Heart left ventricle (tissue), 16 donors: ENCODE data around the gene TGFB1I1. TPM values are rescaled to one million over a fixed set of nuclear protein-coding genes. Genes with fewer than 3 reads are reported as not detected.

Source experiments
- ATAC-seq, 4 donors: fragments of 200-7000 bp; cut with Tn5 transposase; one replicate each; pipeline ENCODE4 v1.9.1; 2020 to 2022; ENCODE audit warnings: moderate library complexity in 4 of 4, mild to moderate bottlenecking in 3 of 4, moderate number of reproducible peaks in 1 of 4
- DNase-seq, 5 donors: peaks; one replicate each; pipeline ENCODE4 v3.0.0-alpha.2; 2020
- H3K27ac ChIP-seq, 12 donors: fragments of 200-600 bp; sonication (generic) in 4 of 12; one replicate each; pipeline versions ENCODE4 v1.5.0 to v1.8.0; 2016 to 2022; ENCODE audit warnings: mild to moderate bottlenecking in 2 of 12
- H3K27me3 ChIP-seq, 9 donors: fragments of 200-600 bp; sonication (generic) in 2 of 9; one replicate each; pipeline versions ENCODE4 v1.5.1 to v1.8.0; 2016 to 2022; ENCODE audit warnings: mild to moderate bottlenecking in 3 of 9
- H3K36me3 ChIP-seq, 9 donors: fragments of 200-600 bp; sonication (generic) in 2 of 9; one replicate each; pipeline versions ENCODE4 v1.5.0 to v1.8.0; 2018 to 2022; ENCODE audit warnings: mild to moderate bottlenecking in 2 of 9
- H3K4me1 ChIP-seq, 12 donors: fragments of 200-600 bp; sonication (generic) in 4 of 12; one replicate each; pipeline versions ENCODE4 v1.5.0 to v1.8.0; 2016 to 2022; ENCODE audit warnings: mild to moderate bottlenecking in 3 of 12
- H3K4me3 ChIP-seq, 12 donors: fragments of 200-600 bp; sonication (generic) in 4 of 12; one replicate each; pipeline versions ENCODE4 v1.5.0 to v1.8.0; 2017 to 2022; ENCODE audit warnings: mild to moderate bottlenecking in 9 of 12, moderate library complexity in 4 of 12
- H3K9me3 ChIP-seq, 12 donors: fragments of 200-600 bp; sonication (generic) in 4 of 12; one replicate each; pipeline versions ENCODE4 v1.5.0 to v1.8.0; 2016 to 2022; ENCODE audit warnings: mild to moderate bottlenecking in 1 of 12
- CTCF ChIP-seq, 12 donors: fragments of 200-600 bp; sonication (generic) in 4 of 12; IDR thresholded peaks; one replicate each; pipeline versions ENCODE4 v1.5.0 to v1.8.0; 2018 to 2022; ENCODE audit warnings: antibody characterized with exemption in 12 of 12, mild to moderate bottlenecking in 5 of 12
- POLR2A ChIP-seq, 2 donors: fragments of 450-650 bp; IDR thresholded peaks; one replicate each; pipeline ENCODE4 v1.6.1; 2017; ENCODE audit warnings: antibody characterized with exemption in 2 of 2, mild to moderate bottlenecking in 2 of 2, moderate library complexity in 2 of 2
- WGBS, 4 donors: extraction: QIAGEN DNeasy Blood & Tissue Kit in 2 of 4; methylation state at CpG; one replicate each; pipeline versions ENCODE4 v1.1.5 to v1.1.7; 2013 to 2018; 5-methylcytosine and 5-hydroxymethylcytosine counted together
- intact Hi-C, 10 donors: fragments of 100-400 bp; cut with DNase I; formaldehyde crosslinking; loops; one replicate each; pipeline versions ENCODE4 v1.11.1 to v1.14.2; 2022
- polyA plus RNA-seq, 2 donors: library from polyadenylated mRNA; stranded (reverse); fragments of 200-250 nt; gene quantifications; one replicate each; pipeline ENCODE4 v1.2.3, GENCODE V29; 2013
- total RNA-seq, 9 donors: library from RNA; depleted of rRNA in 2 of 9; stranded (reverse); fragments of >200 nt in 2 of 9; fragmentation: NEBNext Ultra II Directional in 3 of 9; extraction: Animal tissue kit (Norgen Biotek cat#: 25700) in 3 of 9; gene quantifications; one replicate each; pipeline versions ENCODE4 v1.1.0 to v1.2.4, GENCODE V29; 2016 to 2023
- donor health status: ischemic (EF 13 %, LVEDD 7.1; RV severe dilation, severe dysfunction).
- donor health status: healthy with polysubstance abuse.
- donor health status: DM: no; HTN: yes; CAD: no.
- donor health status: DM: no; HTN: no; CAD: no.
- donor health status: ischemic (EF 25% LVEDD 6.9; RV normal size, moderate dysfunction).
- donor health status: ischemic (EF 25% LVEDD 5.7; RV mildly dilated, moderate dysfunction).
- donor health status: healthy.
- donor health status: DM: yes; HTN: yes; CAD: no.
- donor health status: ischemic (EF 35%, LVEDD 5.7; RV mildly dilated, moderate dysfunction).
- donor health status: nonischemic (EF 11% LVEDD 7.7; RV severe dilation, severe dysfunction).
- donor health status: DM: yes; HTN: yes; CAD: no.
- donor health status: PGD.
- donor health status: ischemic (EF 29% LVEDD 5.4; RV normal size, mild dysfunction).
- donor health status: nonischemic (EF 23%, LVEDD 6.1; RV moderate dilation, normal function).

The TGFB1I1 gene
- total and polyA plus RNA-seq, 11 donors, result 12.9 to 37.7 (median 19.5) TPM

- Histone ChIP-seq H3K36me3 (peaks cover 0 to 25% (median 20%) of the 10 kb centered on the region in 9 donors), H3K4me3 (peak within 1 kb of the TSS; percentile 57 to 93 (median 80)), H3K27me3 (no peaks in the 10 kb centered on the region), H3K27ac (peak within 1 kb of the TSS; percentile 94 to 100 (median 99)), H3K9me3 (no peaks in the 10 kb centered on the region), H3K4me1 (peaks cover 0 to 57% (median 43%) of the 10 kb centered on the region in 12 donors)
- intact Hi-C loops, result loop anchor here in 7 of 10 donors (1.0 to 10.0 kb wide), 17 partner anchors 14 to 504 kb away; partner anchors contain the start of genes ZNF267 (in 4 of the 7), RUSF1 (in 3 of the 7), FUS (in 2 of the 7) and STX4 (in 2 of the 7)
- peak; percentile 39 to 83 (median 62) for TF ChIP-seq CTCF (IDR thresholded peaks at IDR 0.05)
- TF ChIP-seq POLR2A (IDR thresholded peaks at IDR 0.05), result peak in 1 of 2 donors; percentile 19
- DNase-seq, result peak; percentile 98 to 99 (median 98)
- peak; percentile 82 to 90 (median 88) for ATAC-seq
- WGBS, 4 donors, result 0 to 1% (median 0%) methylated on average over 12 to 91 of the region's 91 CpGs
Measured at GRCh38 chr16:31458844-31459686, 12.9 kb upstream of the TGFB1I1 start, which contains the start of gene ARMC5. Gene ARMC5, plus strand, starts transcription at chr16:31459501. Its CDS starts 24 bp downstream, at chr16:31459525.

GRCh38 chr16:31459687-31460581 lies 12.0 kb upstream of the TGFB1I1 start:
- TF ChIP-seq POLR2A (IDR thresholded peaks at IDR 0.05), result no peak
- no peak for TF ChIP-seq CTCF (IDR thresholded peaks at IDR 0.05)
- H3K9me3 ChIP-seq, result no peaks in the 10 kb centered on the region
- peak; percentile 100 for DNase-seq
- H3K27me3 ChIP-seq, result no peaks in the 10 kb centered on the region
- peaks cover 0 to 49% (median 41%) of the 10 kb centered on the region in 12 donors for H3K4me1 ChIP-seq
- WGBS, 4 donors, result 3 to 8% (median 4%) methylated on average over 20 to 61 of the region's 61 CpGs
- intact Hi-C loops, result loop anchor here in 7 of 10 donors (1.0 to 10.0 kb wide), 20 partner anchors 11 to 505 kb away; partner anchors contain the start of genes ZNF267 (in 4 of the 7), RUSF1 (in 3 of the 7), FUS (in 2 of the 7) and STX4 (in 2 of the 7)
- H3K27ac ChIP-seq, result peak overlapping the region; percentile 94 to 100 (median 99)
- H3K36me3 ChIP-seq, result peaks cover 0 to 32% (median 29%) of the 10 kb centered on the region in 9 donors
- ATAC-seq, result peak; percentile 83 to 92 (median 88)
- peak overlapping the region; percentile 57 to 93 (median 80) for H3K4me3 ChIP-seq

- TF ChIP-seq POLR2A (IDR thresholded peaks at IDR 0.05), result no peak
- TF ChIP-seq CTCF (IDR thresholded peaks at IDR 0.05), result peak in 11 of 12 donors; percentile 24 to 73 (median 55)
- no peaks in the 10 kb centered on the region for H3K9me3 ChIP-seq
- H3K36me3 ChIP-seq, result peaks cover 0 to 39% (median 35%) of the 10 kb centered on the region in 9 donors
- peaks cover 0 to 42% (median 34%) of the 10 kb centered on the region in 12 donors for H3K4me1 ChIP-seq
- DNase-seq, result peak in 1 of 5 donors; percentile 24
- H3K27me3 ChIP-seq, result no peaks in the 10 kb centered on the region
- H3K27ac ChIP-seq, result peak overlapping the region in 10 of 12 donors; percentile 51 to 100 (median 98)
- 63 to 73% (median 67%) methylated on average over 8 of the region's 8 CpGs for WGBS, 4 donors
- no peak for ATAC-seq
- intact Hi-C loops, result loop anchor here in 3 of 10 donors (1.0 to 10.0 kb wide), 3 partner anchors 11 to 254 kb away; a partner anchor contains a TSS
- H3K4me3 ChIP-seq, result peak overlapping the region in 10 of 12 donors; percentile 26 to 92 (median 76)
Measured at GRCh38 chr16:31460582-31461002, 11.4 kb upstream of the TGFB1I1 start.
